GM19395 (cell line): ENCODE data around the gene SOX6.

Experiments used
- ATAC-seq: cut with Tn5 transposase; IDR thresholded peaks from one replicate; pipeline ENCODE4 v1.9.1; 2021; ENCODE audit warnings: mild to moderate bottlenecking, moderate library complexity; ENCODE audit not compliant: unreplicated experiment

SOX6 gene

DNA sequence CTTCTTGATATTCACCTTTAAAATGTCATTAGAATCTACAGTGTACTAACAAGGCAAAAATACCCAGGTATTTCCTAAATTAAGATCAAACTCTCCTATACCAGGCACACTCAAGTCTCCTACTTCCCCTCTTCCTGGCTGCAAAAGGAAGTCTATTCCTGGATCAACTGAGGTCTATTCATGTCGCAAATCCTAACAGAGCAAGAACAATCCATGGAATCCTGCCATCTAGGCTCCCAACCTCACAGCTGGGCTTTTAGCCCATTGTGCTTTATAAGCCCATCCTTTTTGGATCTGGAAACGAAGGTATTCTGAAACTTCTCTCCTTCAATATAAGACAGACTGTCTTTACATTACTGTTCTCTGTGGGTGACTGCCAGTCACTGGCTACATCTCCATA lies 161.8 kb downstream of the SOX6 start:
- ATAC-seq, result no peak

- no peak for ATAC-seq
These were observed 162.4 kb downstream of the SOX6 start for GRCh38 chr11:16193897-16194381.

DNA sequence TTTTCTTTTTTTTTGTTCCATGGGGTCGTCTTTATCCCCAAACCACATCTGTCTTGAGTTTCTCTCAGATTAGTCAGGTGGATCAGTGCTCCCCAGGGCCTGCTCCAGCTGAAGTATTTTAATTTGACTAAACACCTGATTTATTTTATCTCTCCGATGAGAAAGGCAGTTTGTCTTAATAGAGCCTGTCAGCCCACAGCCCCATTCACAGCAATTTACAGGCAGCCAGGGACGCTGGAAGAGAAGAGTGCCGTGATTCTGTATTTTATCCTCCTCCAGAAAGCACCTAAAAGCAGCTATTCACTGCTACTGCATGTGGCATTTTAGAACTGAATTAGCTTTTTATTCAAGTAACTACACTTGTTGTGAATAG lies 164.5 kb downstream of the SOX6 start:
- ATAC-seq, result peak; percentile 10

DNA sequence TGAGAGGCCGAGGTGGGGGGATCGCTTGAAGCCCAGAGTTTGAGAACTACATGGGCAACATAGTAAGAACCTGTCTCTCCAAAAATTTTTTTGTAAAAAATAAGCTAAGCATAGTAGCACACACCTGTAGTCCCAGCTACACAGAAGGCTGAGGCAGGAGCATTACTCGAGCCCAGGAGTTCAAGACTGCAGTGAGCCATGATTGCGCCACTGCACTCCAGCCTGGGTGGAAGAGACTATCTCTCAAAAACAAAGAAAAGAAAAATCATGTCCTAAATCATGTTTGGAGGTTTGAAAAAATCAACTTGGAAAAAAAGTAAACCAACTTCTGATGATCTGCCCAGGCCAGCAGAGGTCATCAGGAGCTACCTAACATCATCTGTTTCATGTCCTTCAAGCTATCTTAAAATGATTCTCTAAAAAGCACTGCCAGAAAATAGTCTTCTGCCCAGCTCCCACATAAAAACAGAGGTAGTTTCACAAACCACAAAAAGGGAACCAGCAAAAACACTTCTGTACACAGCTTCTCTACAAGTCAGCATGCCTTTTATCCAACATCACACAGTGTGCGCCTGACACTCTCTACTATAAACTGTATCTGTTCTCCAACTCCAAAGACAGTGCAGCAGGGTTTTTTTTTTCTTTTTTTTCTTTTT lies 165.0 kb downstream of the SOX6 start:
- peak; percentile 69 for ATAC-seq

DNA sequence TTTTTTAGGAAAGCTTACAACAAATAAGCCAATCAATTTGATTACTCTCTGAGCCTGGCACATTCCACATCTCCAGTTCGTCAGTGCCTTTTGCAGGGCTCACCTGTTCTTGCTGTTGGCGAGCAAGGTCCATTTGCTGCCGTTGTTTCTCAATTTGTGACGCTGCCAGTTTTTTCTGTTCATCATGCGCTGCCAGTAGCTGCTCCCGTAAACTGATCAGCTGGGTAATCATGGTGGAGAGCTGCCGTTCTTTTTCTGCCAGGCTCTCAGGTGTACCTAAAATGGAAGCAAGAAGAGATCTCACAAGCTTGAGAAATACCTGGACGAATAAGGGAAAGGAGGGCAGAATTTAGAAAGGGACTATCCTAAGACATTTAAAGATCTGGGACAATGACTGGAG lies 169.7 kb downstream of the SOX6 start:
- no peak for ATAC-seq

- no peak for ATAC-seq
These were observed 171.3 kb downstream of the SOX6 start for GRCh38 chr11:16185042-16185441.

DNA sequence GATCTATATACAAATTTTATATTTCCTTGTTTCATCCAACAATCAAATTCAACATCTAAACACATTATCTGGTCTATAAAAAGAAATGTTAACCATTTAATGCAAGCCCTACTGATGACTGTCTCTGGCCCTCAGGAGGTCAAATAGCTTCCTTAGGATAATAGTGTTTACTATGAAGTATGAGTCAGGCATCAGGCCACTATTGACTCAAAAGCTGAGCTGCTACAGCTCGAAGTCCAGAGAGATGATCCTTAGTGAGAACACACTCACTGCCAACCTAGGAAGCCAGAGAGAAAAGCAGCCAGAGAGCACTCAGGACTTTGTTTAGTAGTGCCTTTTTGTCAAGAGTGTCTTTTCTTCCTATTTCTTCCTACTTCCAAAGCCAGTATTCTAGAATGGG lies 171.8 kb downstream of the SOX6 start:
- ATAC-seq, result no peak

DNA sequence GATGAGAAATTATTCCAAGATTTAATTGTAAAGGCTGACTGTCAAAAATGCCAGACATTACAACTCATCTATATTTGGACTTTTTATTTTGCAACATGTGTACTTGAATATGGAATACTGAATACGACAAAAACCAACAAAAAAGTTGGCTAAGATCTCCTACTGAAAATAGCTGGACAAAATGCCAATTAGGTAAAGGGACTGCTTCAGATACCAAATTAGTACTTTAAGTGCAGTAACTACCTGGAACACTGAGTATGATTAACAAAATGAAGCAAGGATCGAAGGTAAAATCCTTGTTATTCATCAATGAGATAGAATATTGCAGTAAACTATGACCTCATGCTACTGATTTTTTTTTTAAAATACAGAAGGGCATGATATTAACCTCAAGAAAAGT lies 173.8 kb downstream of the SOX6 start:
- no peak for ATAC-seq

DNA sequence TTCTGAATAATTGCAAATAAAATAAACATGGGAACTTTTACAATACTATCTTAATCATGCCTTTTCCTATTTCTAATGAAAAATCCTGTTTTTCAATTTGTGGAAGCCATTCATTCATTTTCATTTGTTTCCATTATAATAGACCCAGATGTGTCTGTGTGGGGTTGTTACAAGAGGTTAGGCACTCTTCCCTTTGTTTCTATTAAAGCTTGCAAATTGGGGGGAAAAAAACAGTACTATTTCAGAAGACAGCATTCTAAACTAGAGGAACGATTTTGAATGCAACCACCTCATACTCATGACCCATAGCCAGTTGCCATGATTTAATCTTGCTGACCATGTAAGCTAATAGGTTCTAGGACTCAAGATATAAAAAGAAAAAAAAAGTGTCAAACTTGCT lies 175.5 kb downstream of the SOX6 start:
- no peak for ATAC-seq

- ATAC-seq, result no peak
These were observed 176.7 kb downstream of the SOX6 start for GRCh38 chr11:16179676-16180075.

DNA sequence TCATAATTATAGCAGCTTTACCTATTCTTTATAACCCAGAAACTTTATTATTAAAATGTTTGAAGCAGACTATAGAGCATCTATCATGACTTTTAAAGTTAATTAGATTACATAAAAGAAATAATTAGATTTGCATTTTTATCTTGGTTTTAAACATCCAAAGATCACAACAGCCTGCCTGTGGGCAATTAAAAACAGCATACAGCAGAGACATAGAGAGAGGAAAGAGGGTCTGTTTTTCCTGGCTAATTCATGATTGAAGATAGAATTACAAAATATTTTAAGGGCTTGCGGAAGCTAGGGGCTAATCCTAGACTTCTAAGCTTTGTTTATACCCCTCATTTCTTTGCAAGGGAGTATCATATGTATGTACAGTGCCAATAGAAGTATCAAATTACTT lies 178.1 kb downstream of the SOX6 start:
- ATAC-seq, result no peak

GRCh38 chr11:16177688-16178087 lies 178.7 kb downstream of the SOX6 start:
- ATAC-seq, result no peak

DNA sequence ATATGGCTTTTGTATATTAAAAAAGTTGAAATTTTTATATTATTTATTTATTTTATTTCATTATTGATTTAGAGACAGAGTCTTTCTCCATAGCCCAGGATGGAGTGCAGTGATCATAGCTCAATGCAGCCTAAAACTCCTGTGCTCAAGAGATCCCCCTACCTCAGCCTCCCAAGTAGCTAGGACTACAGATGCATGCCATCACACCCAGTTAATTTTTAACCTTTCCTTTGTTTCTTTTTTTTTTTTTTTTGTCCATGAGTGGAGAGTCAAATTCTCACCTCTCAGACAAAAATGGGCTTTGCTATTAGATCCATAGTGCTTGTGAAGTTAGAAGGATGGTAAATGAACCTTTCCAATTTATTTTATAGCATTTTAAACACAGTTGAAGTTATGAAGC lies 182.5 kb downstream of the SOX6 start:
- ATAC-seq, result no peak

DNA sequence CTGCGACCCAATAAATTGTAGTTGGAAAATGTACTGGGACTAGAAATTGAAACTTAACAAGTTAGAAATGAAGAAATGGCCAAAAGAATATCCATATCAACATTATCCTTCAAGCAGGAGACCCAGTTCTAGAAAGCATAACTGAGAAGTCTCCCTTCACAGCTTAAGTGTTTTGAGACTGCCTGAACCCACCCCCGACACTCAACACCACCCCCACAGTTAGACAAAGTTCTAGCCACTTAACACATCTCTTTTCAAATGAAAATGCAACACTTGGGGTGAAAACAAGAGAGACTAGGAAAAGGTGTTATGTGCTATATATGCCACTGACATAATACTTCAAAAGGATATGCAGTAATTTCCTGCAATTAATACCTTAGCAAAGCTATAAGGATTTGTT lies 184.5 kb downstream of the SOX6 start:
- no peak for ATAC-seq

GRCh38 chr11:16169956-16170847 lies 186.1 kb downstream of the SOX6 start:
- ATAC-seq, result no peak

DNA sequence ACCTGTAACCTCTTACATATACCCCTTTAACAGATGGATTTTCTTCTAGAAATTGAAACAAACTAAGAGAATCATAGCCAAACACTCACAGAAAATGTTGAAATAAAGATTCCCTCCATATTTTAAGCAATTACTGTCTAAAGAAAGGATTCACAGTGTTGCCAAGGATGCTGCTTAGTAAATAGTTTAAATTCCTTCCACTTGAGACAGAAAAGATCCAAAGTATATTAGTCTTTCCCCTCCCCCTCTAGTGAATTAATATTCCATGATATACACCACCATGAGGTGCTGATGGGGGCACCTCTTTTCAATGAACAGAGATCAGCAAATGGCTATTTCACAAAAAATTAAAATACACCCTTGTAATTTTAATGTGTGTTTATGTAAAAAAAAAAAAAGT lies 186.8 kb downstream of the SOX6 start:
- ATAC-seq, result no peak

- ATAC-seq, result no peak
These were observed 188.4 kb downstream of the SOX6 start for GRCh38 chr11:16167706-16168487.

- ATAC-seq, result no peak
These were observed 189.8 kb downstream of the SOX6 start for GRCh38 chr11:16166571-16166970.

- ATAC-seq, result no peak
These were observed 196.2 kb downstream of the SOX6 start for GRCh38 chr11:16160146-16160545.

- no peak for ATAC-seq
These were observed 197.8 kb downstream of the SOX6 start for GRCh38 chr11:16158426-16158994.

DNA sequence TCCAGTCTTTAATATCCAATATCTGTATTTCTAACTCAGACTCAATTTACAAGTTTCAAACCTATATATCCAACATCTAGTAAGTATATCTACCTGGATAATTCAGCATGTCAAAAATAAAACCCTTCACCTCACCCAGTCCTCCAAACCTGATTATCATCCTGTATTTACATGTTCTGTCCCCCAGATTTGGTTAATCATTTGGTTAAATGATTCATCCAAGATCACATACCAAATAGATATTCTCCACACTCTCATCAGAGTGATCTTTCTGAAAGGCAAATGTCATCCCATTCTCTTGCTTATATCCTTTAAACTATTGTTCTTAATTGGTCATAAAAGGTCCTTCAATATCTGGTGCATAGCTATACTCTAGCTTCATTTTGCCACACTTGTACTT lies 199.0 kb downstream of the SOX6 start:
- ATAC-seq, result no peak
